Adrenal gland (tissue), 5 donors: Measurements from ENCODE around the gene SLC25A42.

Experiments used
- CTCF ChIP-seq, 6 experiments: fragments of 450-650 bp in 4 of 6; fragments of 200-600 bp in 2 of 6; sonication (generic) in 1 of 6; IDR thresholded peaks; 1 replicate in 5 of 6; 2 replicates in 1 of 6; pipeline versions ENCODE4 v1.5.1 to v1.8.0; 2016 to 2021; ENCODE audit warnings: antibody characterized with exemption in 6 of 6, mild to moderate bottlenecking in 2 of 6, moderate library complexity in 1 of 6
- POLR2A ChIP-seq, 2 donors: fragments of 450-650 bp; IDR thresholded peaks; one replicate each; pipeline ENCODE4 v1.6.1; 2017; ENCODE audit warnings: antibody characterized with exemption in 2 of 2, mild to moderate bottlenecking in 2 of 2, moderate library complexity in 1 of 2
- donor health status: DM: no; HTN: no; CAD: no.

GRCh38 chr19:19075126-19075525, 11.3 kb downstream of the SLC25A42 start:
- TF ChIP-seq CTCF (IDR thresholded peaks at IDR 0.05) (no peak), POLR2A (IDR thresholded peaks at IDR 0.05) (no peak)
